DND-41 (cell line): Measurements from ENCODE around the gene SLC22A12.

ENCODE experiments used
- ATAC-seq: fragments of 200-7000 bp; cut with Tn5 transposase; 3 replicates; pipeline ENCODE4 v1.9.1; 2021; ENCODE audit warnings: low read depth; ENCODE audit not compliant: insufficient read depth
- DNase-seq: peaks from one replicate; pipeline ENCODE4 v3.0.0-alpha.2; 2020
- H2AFZ ChIP-seq: 2 replicates; pipeline ENCODE4 v1.6.0; 2012; ENCODE audit warnings: low read depth, low read length
- H3K27ac ChIP-seq: 2 replicates; pipeline ENCODE4 v1.5.1; 2012; ENCODE audit warnings: low read length, inconsistent platforms
- H3K27me3 ChIP-seq: fragments of 200-600 bp; sonication (generic); 2 replicates; pipeline ENCODE4 v1.6.0; 2012; ENCODE audit warnings: low read length, mild to moderate bottlenecking, inconsistent platforms; ENCODE audit not compliant: insufficient read depth, poor library complexity
- H3K36me3 ChIP-seq: 2 replicates; pipeline ENCODE4 v1.5.1; 2012; ENCODE audit warnings: low read length, inconsistent platforms; ENCODE audit not compliant: insufficient read depth
- H3K4me1 ChIP-seq: 2 replicates; pipeline ENCODE4 v1.5.1; 2012; ENCODE audit warnings: mild to moderate bottlenecking, low read length; ENCODE audit not compliant: insufficient read depth
- H3K4me2 ChIP-seq: 2 replicates; pipeline ENCODE4 v1.6.0; 2012; ENCODE audit warnings: mild to moderate bottlenecking, moderate library complexity, low read length, inconsistent platforms; ENCODE audit not compliant: insufficient read depth
- H3K4me3 ChIP-seq, 2 experiments: fragments of 200-600 bp in 1 of 2; shearing (Covaris generic) in 1 of 2; 2 replicates each; pipeline ENCODE4 v1.5.1; 2012 to 2016; ENCODE audit warnings: inconsistent platforms in 2 of 2, low read length in 2 of 2, mild to moderate bottlenecking in 2 of 2, low read depth in 1 of 2, moderate library complexity in 1 of 2
- H3K79me2 ChIP-seq: 2 replicates; pipeline ENCODE4 v1.6.0; 2012; ENCODE audit warnings: low read length, inconsistent platforms; ENCODE audit not compliant: insufficient read depth
- H3K9ac ChIP-seq: 2 replicates; pipeline ENCODE4 v1.6.0; 2012; ENCODE audit warnings: low read depth, mild to moderate bottlenecking, inconsistent platforms, low read length, moderate library complexity
- H3K9me3 ChIP-seq: 2 replicates; pipeline ENCODE4 v1.5.1; 2012; ENCODE audit warnings: low read length, moderate library complexity, mild to moderate bottlenecking, inconsistent platforms; ENCODE audit not compliant: insufficient read depth, severe bottlenecking
- H4K20me1 ChIP-seq: 2 replicates; pipeline ENCODE4 v1.6.0; 2012; ENCODE audit warnings: low read length; ENCODE audit not compliant: insufficient read depth
- EZH2 ChIP-seq: IDR thresholded peaks from 3 replicates; pipeline ENCODE4 v1.6.1; 2012; ENCODE audit warnings: borderline replicate concordance, low read depth, mild to moderate bottlenecking, moderate library complexity, low read length, inconsistent platforms; ENCODE audit not compliant: severe bottlenecking
- TF ChIP-seq, protein P1 (sequence below): IDR thresholded peaks from 2 replicates; pipeline ENCODE4 v1.5.1; 2012; ENCODE audit warnings: borderline replicate concordance, low read length, moderate library complexity, mild to moderate bottlenecking; ENCODE audit not compliant: poor library complexity, severe bottlenecking; ENCODE audit errors: extremely low read depth

Gene SLC22A12

DNA sequence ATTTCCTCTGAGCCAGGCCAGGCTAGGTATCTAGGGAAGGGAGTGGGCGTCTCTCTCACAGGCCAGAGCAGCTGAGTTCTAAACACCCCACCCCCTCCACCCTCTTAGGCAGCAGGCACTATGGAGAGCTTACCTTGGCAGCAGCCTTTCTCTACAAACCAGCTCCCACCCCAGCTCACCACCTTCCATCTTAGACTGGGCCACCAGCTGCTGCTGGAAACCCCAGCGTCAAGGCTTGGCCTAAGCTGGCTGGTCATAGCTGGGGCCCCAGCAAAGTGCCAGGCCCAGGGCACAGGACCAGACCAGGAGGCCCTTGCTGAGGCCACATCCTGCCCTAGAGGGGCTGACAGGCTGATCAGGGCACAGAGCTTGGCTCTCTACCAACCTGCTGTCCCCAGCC lies 20.2 kb downstream of the SLC22A12 start:
- Histone ChIP-seq H4K20me1 (no peaks in the 10 kb centered on the region), H3K4me3 (no peak overlapping the region), H3K4me1 (no peaks in the 10 kb centered on the region), H3K9me3 (no peaks in the 10 kb centered on the region), H3K9ac (no peak overlapping the region), H3K79me2 (no peaks in the 10 kb centered on the region), H3K27me3 (no peaks in the 10 kb centered on the region), H3K36me3 (no peaks in the 10 kb centered on the region), H3K27ac (no peak overlapping the region), H3K4me2 (no peak overlapping the region), H2AFZ (no peak overlapping the region)
- DNase-seq: no peak
- ATAC-seq: no peak
- no peak for TF ChIP-seq EZH2
- TF ChIP-seq, protein P1, sequence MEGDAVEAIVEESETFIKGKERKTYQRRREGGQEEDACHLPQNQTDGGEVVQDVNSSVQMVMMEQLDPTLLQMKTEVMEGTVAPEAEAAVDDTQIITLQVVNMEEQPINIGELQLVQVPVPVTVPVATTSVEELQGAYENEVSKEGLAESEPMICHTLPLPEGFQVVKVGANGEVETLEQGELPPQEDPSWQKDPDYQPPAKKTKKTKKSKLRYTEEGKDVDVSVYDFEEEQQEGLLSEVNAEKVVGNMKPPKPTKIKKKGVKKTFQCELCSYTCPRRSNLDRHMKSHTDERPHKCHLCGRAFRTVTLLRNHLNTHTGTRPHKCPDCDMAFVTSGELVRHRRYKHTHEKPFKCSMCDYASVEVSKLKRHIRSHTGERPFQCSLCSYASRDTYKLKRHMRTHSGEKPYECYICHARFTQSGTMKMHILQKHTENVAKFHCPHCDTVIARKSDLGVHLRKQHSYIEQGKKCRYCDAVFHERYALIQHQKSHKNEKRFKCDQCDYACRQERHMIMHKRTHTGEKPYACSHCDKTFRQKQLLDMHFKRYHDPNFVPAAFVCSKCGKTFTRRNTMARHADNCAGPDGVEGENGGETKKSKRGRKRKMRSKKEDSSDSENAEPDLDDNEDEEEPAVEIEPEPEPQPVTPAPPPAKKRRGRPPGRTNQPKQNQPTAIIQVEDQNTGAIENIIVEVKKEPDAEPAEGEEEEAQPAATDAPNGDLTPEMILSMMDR: no peak

- DNase-seq (peak; percentile 47), ATAC-seq (peak; percentile 72)
- no peaks in the 10 kb centered on the region for H3K9me3 ChIP-seq
- no peaks in the 10 kb centered on the region for H4K20me1 ChIP-seq
- H3K4me1 ChIP-seq: no peaks in the 10 kb centered on the region
- no peaks in the 10 kb centered on the region for H3K27me3 ChIP-seq
- no peak overlapping the region for H3K4me2 ChIP-seq
- H2AFZ ChIP-seq: no peak overlapping the region
- H3K79me2 ChIP-seq: no peaks in the 10 kb centered on the region
- no peak for TF ChIP-seq EZH2
- TF ChIP-seq, protein P1: no peak
- H3K27ac ChIP-seq: no peak overlapping the region
- no peak overlapping the region for H3K4me3 ChIP-seq
- no peak overlapping the region for H3K9ac ChIP-seq
- H3K36me3 ChIP-seq: no peaks in the 10 kb centered on the region
Measured at GRCh38 chr11:64611869-64612646, 21.0 kb downstream of the SLC22A12 start.

- H3K4me1 ChIP-seq: no peaks in the 10 kb centered on the region
- ATAC-seq: no peak
- H3K4me3 ChIP-seq: no peak overlapping the region
- no peak for DNase-seq
- TF ChIP-seq, protein P1: no peak
- TF ChIP-seq EZH2: no peak
- no peak overlapping the region for H3K27ac ChIP-seq
- no peaks in the 10 kb centered on the region for H3K36me3 ChIP-seq
- no peak overlapping the region for H3K4me2 ChIP-seq
- H2AFZ ChIP-seq: no peak overlapping the region
- no peaks in the 10 kb centered on the region for H4K20me1 ChIP-seq
- H3K27me3 ChIP-seq: no peaks in the 10 kb centered on the region
- H3K79me2 ChIP-seq: no peaks in the 10 kb centered on the region
- no peak overlapping the region for H3K9ac ChIP-seq
- no peaks in the 10 kb centered on the region for H3K9me3 ChIP-seq
Measured at GRCh38 chr11:64613648-64614047, 22.6 kb downstream of the SLC22A12 start.
